Jurkat, Clone E6-1 (cell line): ENCODE measurements around the gene ABCA13.

Source experiments
- DNase-seq: peaks from one replicate; pipeline ENCODE4 v3.0.0-alpha.2; 2011; ENCODE audit warnings: low read depth, low spot score
- H3K4me3 ChIP-seq: 2 replicates; pipeline ENCODE4 v1.5.1; 2011; ENCODE audit warnings: mild to moderate bottlenecking, low read length, control low read depth, moderate library complexity

ABCA13 gene

DNA sequence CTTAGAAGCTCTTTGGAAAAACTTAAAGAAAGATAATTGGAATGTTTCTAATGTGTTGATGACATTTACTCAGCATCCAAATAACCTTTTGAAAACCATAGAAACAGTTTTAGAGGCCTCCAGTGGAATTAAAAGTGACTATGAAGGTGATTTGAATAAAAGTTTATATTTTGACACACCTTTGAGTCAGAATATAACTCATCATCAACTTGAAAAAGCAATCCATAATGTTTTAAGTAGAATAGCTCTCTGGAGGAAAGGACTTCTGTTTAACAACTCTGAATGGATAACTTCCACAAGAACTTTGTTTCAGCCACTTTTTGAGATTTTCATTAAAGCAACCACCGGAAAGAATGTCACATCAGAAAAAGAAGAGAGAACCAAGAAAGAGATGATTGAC is 108.2 kb downstream of the ABCA13 start:
- no peak for DNase-seq
- H3K4me3 ChIP-seq = no peak overlapping the region

DNA sequence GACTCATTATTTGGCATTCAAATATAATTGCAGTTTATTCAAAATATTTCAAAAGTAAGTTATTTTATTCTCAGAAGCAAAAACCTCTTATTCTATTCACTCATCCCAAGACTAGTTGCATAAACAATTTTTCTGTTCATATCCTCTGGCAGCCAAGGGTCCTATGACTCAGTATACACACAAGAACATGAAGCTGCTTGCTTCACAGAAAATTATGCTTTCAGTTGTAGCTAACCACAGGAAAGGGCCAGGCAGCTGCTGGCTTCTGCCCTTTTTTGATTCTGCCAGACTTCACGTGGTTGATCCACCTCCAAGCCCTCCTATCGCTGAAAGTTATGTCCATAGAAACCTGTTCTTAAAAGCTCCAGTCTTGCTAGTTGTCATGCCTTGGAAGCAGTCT is 108.8 kb downstream of the ABCA13 start:
- DNase-seq = no peak
- H3K4me3 ChIP-seq = no peak overlapping the region

DNA sequence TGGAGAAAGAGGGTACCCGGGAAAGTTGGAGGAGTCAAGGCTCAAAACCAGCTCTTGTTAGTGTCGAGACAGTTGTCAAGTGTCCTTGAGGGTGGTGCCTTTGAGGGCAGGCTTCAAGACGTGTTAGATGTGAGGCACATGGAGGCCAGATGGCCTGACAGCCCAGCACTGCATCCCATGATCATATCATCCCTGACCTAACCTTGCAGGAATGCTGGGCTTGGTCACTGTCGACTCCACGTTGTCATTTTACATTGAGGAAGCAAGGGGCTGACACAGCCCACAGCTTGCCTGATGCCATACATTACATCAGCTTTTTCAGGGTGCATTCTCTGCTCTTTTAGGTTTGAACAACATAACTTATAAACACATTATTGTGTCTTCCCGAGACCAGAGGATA is 114.1 kb downstream of the ABCA13 start:
- no peak for DNase-seq
- no peak overlapping the region for H3K4me3 ChIP-seq

DNA sequence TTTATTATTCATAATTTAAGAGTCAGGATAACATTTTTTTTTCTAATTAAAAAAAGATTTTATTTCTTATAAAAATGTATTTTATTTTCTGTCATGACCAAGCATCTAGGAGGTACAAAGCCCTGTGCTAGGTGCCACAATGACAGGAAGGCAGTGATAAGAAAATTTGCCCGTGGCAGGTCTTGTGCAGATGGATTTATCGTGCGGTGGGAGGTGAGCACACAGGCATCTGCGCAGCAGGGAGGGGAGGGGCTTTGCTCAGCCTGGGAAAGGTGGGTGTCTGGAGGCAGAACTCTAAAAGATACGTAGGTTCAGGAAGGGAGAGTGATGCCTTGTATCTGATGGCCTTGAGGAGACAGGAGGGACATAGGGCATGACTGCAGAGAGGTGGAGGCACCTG is 115.6 kb downstream of the ABCA13 start:
- DNase-seq = no peak
- no peak overlapping the region for H3K4me3 ChIP-seq

DNA sequence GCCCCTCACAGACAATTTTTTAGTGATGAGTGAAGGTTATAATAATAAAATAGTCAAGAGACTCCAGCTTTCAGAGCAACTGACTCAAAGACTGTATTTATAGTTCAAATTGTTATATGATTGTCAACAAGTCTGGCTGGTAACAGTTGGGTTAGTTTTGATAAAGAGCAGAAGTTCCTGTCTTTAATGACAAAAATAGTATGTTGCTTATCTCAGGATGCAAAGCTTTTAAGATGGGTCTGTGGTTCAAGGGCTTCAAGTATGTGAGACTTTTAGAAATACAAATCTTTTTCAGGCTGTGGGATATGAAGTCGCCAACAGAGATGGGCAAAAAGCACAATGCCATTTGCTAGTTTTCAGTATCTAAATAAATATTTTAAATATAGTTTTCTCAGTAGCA is 118.4 kb downstream of the ABCA13 start:
- no peak for DNase-seq
- H3K4me3 ChIP-seq = no peak overlapping the region

DNA sequence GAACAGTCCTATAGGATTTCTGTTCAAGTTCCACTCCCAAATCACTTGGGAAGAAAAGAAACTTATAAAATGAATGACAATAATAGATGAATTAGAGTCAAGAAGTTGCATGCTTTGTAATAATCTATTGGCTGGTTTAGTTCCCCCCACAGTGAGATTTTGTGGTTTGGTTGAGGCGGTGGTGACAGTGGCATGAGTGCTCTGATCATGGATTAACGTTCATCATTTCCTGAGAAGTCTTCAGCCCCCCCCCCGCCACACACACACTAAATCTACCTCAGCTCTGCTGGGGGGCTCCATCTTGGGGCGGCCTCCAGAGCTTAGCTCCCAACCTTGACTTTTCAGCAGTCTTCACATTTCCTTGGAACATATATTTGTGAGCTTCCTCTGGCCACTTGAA is 121.7 kb downstream of the ABCA13 start:
- H3K4me3 ChIP-seq = no peak overlapping the region
- DNase-seq = no peak

DNA sequence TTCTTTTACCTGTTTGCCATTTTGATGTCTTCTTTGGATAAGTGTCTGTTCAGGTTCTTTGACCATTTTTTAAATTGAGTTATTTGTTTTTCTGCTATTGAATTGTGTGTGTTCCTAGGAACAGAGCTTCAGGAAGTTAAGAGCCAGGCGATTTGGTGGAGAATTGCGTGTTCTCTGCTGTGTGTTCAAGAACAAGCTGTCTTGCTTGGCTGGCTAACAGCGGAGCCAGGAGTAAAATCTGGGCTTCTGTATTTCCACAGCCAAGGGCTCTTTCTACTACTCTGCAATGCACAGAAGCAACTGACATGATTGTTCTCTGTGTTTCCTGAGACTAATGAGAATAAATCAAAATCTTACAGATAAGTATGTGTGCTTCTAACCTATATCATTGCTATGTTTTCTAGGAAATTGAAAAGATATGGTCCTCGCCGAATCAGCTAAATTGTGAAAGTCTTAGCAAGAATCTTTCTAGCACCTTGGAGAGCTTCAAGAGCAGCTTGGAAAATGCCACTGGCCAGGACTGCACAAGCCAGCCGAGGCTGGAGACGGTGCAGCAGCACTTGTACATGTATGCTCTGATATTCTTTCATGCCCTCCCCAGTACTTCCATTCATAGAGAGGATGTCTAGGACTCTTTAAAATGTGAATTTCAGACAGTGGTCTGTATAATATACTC is 124.2 kb downstream of the ABCA13 start:
- no peak overlapping the region for H3K4me3 ChIP-seq
- no peak for DNase-seq

DNA sequence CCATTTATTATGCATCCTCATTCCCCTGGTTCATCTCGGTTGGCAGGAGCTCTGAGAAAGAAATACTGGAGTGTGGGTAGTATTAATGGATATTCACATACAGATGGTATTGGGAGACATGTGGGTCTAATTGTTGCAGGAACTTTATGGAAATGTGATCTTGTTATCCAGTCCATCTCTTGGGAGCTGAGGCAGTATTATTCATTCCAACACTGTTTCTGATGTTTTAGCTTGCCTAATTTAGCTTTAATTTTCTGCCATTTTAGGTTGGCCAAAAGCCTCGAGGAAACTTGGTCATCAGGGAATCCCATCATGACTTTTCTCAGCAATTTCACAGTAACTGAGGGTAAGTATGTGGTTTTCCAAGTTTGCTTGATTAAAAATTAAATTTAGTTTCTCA is 125.7 kb downstream of the ABCA13 start:
- DNase-seq = no peak
- H3K4me3 ChIP-seq = no peak overlapping the region

DNA sequence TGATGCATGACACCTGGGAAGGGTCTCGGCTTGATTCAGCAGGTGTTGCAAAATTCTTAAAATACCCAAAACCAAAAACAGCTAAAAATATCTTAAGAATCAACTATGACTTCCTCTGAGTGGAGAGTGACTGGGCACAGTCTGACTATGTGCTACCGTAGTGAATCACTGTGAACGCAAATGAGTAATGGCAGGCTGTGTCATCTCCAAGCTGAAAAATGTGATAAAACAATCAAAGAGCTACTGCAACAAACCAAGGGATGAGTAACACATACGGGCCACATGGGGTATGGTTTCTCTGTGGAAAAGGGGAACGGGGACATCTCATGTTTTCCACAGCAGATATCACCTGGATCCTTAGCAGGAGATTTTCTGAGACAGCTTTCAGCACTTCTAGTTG is 127.5 kb downstream of the ABCA13 start:
- no peak overlapping the region for H3K4me3 ChIP-seq

DNA sequence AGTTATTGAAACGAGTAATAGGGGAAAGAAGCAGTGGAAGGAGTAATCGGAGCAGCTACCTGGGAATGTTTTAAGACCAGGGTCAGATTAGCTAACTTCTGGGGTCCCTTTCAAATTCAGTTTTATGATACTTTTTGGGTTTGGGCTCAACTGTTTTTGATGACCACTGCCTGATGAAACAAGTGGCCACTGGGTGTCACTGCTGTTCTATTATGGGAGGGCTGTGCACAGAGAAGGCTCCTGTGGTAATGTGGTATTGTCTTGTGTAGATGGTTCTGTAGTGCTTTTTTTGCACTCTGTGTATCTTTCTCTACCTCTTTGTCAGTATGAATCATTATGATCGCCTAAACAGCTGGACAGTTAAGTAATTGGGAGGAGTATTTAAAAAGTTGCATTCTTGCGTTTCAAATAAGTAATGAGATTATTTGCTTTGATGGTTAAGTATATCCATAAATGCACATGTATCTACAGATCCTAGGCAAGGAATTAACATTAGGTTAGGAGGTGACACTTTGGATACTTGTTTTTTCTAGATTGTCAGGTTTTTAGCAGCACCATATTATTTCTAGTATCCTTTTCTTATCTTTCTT is 128.4 kb downstream of the ABCA13 start:
- peak; percentile 30 for DNase-seq
- no peak overlapping the region for H3K4me3 ChIP-seq

More for the DNA sequence above, 127.5 kb downstream of the ABCA13 start:
- DNase-seq = no peak

DNA sequence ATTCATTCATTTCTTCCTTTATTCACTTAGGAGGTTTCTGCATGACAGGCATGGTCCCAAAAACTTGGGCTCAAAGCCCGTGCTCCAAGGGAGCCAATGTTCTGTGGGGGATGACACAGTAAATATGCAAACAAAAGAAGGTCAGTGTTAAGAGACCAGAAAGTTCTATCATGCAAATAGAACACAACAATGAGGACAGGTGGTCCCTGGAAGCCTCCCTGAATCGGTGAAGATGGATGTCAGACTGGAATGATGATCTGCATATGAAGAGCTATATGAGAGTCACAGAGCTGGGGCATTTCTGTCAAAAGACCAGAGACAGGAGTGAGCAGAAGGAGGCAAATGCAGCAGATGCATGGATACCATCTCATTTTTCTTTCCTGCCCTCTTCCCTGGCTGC is 129.0 kb downstream of the ABCA13 start:
- H3K4me3 ChIP-seq = no peak overlapping the region
- DNase-seq = no peak

DNA sequence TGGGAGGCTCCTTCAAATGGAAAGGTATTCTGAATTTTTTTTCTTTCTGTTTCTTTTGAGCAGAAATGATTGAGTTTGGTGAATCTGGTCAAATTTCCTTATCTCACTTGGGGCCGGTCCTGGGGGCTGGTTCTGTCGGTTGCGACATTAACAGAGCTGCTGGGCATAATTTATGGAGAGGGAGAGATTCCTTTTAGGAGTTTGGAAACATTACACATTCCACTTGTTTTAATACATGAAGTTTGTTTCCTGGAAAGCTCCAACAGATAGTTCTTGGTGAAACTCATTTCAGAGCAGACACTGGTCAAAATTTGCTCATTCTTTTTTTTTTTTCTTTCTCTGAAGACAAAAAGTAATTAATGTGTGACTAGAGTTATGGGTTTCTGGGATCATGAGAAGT is 129.9 kb downstream of the ABCA13 start:
- H3K4me3 ChIP-seq = no peak overlapping the region
- DNase-seq = no peak

DNA sequence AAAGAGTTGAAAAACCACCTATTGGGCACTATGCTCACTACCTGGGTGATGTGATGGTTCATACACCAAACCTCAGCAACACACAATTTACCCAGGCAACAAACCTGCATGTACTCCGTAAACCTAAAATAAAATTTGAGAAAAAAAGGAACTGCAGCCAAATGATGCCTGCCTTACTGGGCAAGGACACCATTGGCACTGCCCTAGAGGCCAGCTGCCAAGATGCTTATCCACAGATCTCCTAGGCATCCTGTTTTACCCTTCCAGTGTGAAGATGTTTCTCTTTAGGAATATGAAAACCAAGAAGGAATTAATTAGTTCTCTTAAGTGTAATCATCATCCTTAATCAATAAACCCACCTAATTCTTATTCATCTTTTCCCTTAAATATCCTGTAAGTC is 133.4 kb downstream of the ABCA13 start:
- no peak overlapping the region for H3K4me3 ChIP-seq
- no peak for DNase-seq

DNA sequence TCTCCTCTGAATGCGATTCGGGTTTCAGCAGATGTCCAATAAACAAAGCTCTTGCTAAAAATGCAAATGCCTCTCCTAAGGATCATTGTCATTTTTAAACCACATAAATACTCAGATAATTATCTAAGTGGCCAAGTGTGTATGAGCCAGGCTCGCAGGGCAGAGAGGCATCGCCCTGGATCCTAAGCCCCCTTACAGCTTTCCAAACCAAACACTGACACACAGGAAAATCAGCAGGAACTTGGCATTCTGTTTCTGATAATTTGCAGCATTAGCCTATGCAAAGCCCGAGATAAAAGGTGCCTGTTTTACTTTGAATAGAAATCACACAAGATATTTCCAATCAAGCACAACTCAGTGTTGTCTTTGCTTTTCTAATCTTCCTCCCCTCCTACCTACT is 134.4 kb downstream of the ABCA13 start:
- no peak overlapping the region for H3K4me3 ChIP-seq
- no peak for DNase-seq

DNA sequence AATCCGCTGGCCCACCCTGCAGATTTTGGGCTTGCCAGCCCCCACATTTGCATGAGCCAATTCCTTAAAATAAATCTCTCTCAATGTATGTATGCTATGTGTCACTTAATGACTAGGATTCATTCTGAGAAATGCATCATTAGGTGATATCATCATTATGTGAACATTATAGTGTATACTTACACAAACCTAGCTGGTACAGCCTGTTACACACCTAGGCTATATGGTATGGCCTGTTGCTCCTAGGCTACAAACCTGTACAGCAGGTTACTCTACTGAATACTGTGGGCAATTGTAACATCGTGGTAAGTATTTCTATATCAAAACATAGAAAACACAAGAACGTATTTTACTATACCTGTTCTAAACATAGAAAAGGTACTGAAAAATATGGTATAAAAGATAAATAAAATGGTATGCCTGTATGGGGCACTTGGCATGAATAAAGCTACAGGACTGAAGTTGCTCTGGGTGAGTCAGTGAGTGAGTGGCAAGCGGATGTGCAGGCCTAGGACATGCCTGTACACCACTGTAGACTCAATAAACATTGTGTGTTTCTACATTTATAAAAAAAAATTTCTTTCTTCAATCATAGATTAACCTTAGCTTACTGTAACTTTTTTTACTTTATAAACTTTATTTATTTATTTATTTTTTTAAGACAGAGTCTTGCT is 135.9 kb downstream of the ABCA13 start:
- DNase-seq = no peak
- H3K4me3 ChIP-seq = no peak overlapping the region

DNA sequence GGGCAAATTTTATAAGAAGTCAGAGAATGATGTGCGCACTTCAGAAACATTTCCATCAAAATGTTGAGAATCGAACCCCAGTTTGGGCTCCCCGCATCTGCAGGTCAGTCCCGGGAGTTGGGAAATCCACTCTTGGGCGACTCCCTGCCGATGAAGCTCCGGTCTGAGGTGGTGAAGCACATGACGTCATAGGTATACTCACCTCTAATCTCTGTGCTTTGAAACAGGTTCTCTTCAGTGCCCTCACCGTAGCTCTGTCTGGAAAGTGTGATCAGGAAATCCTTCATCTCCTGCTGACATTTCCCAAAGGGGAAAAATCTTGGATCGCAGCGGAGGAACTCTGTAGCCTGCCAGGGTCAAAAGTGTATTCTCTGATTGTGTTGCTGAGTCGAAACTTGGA is 138.5 kb downstream of the ABCA13 start:
- DNase-seq = no peak
- H3K4me3 ChIP-seq = no peak overlapping the region

DNA sequence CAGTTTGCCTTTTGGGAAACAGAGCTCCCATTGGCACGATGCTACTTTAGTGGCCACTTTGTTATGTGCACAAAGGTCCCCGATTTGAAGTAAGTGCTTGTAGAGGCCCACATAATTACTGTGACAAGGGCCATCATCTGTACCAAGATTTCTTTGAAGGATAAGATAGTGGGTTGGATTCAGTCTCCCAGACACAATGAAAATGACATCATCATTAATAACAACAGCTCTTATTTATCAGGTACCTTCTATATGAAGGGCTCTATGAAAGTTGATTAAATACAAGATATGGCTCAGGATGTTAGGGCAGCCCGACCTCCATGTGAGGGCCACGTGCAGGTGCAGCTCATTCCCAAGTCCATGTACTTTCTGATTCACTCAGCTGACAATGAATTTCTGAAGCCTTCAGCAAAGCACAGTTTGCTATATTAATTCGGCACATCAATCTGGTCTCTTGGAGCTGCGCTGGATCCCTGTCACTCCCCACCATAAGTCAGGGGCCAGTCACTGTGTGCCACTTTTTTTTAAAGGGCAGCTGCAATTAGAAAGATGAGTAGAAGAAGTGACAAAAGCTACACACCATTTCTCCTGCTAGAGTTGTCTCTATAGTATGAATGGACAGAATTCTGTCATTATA is 140.3 kb downstream of the ABCA13 start:
- no peak overlapping the region for H3K4me3 ChIP-seq
- no peak for DNase-seq

DNA sequence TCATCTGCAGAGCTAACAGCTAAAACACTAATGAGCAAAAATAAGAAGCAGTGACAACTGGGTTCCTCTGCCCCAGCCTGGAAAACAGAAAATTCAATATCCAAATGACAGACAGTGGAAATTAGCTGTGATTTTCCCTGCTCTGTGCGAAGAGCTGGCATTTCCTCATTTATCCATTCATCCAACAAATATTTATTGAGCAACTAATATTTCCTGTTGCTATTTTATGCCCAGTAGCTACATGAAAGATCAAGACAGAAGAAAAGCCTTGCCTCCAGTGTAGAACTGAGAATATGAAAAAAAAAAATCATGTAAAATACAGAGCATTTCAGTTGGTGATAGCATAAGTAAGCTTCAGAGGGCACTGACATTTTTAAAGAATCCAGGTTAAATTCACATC is 140.9 kb downstream of the ABCA13 start:
- H3K4me3 ChIP-seq = no peak overlapping the region
- no peak for DNase-seq

DNA sequence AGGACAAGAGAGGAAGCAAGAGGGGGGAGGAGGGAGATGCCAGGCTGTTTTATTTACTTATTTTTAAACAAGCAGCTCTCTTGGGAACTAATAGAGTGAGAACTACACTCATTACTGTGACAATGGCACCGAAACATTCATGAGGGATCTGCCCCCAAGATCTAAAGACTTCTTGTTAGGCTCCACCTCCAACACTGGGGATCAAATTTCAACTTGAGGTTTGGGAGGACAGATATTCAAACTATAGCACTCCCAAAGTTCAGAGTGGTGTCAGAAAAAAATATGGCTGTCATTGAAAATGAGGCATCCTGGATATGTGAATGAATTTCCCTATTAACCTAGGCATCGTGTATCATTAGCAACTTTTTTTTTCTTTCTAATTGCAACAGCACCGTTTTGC is 145.5 kb downstream of the ABCA13 start:
- DNase-seq = no peak
- H3K4me3 ChIP-seq = no peak overlapping the region

DNA sequence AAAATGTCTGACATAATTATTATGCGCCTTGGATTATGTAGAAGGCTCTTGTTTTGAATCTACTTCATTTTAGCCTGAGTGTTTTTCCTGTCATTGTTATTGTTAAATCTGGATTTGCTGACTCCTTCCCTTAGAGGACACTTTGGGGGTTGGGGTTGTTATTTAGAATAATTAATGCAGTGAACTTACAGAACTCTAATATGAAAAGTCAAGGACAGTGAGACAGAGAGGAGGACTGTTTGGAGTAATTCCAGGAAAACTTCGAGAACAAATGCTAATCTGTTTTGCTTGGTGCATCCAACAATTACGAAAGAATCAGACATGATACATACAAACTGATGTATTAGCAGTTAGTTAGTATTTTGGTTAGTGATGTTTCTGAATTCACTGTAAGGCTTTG is 146.1 kb downstream of the ABCA13 start:
- no peak overlapping the region for H3K4me3 ChIP-seq
- no peak for DNase-seq
